GM10266 (cell line): ENCODE results near the gene KLHL15.

Experiments
- DNase-seq: peaks from one replicate; pipeline ENCODE4 v3.0.0; 2012; ENCODE audit errors: extremely low spot score
- TF ChIP-seq, protein P1 (sequence below): IDR thresholded peaks from 2 replicates; pipeline ENCODE4 v1.5.1; 2012; ENCODE audit warnings: mild to moderate bottlenecking, low read depth; ENCODE audit not compliant: control insufficient read depth, insufficient read depth; ENCODE audit errors: missing control alignments

KLHL15 gene

DNA sequence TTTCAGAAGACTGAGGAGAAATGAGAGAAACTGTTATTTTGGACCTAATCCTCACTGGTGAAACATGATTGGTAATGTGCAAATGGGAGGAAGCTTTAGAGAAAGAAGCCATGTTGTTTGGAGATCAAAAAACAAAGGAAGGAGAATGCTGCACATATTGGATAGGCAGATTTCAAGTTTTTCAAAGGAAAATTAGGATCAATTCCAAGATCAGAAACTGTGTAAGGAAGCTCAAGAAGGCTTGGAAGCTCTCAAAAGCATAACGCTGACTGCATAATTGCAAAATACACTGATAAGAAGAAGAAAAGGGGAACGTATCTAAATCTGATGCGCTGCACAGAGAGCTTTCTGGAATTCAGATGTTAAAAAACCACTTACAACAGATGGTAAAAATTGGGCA, 34.6 kb downstream of the KLHL15 start:
- DNase-seq = no peak
- TF ChIP-seq, protein P1, sequence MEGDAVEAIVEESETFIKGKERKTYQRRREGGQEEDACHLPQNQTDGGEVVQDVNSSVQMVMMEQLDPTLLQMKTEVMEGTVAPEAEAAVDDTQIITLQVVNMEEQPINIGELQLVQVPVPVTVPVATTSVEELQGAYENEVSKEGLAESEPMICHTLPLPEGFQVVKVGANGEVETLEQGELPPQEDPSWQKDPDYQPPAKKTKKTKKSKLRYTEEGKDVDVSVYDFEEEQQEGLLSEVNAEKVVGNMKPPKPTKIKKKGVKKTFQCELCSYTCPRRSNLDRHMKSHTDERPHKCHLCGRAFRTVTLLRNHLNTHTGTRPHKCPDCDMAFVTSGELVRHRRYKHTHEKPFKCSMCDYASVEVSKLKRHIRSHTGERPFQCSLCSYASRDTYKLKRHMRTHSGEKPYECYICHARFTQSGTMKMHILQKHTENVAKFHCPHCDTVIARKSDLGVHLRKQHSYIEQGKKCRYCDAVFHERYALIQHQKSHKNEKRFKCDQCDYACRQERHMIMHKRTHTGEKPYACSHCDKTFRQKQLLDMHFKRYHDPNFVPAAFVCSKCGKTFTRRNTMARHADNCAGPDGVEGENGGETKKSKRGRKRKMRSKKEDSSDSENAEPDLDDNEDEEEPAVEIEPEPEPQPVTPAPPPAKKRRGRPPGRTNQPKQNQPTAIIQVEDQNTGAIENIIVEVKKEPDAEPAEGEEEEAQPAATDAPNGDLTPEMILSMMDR = no peak

DNA sequence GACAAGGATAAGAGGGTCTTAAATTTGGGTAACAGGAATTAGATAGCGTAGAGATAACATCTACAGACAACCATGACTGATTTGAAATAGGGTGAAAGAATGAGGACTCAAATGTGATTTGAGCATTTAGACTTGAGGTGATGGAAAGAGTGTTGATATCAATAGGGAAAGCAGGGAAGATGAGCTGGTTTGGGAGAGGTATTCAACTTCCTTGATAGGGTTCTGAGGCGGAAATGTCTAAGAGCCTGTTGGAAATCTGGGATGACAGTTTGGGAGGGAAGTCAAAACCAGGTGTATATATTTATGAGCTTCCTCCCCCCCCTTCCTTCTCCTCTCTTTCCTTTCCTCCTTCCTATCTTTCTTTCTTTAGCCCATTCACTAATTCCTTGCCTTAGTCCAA, 36.5 kb downstream of the KLHL15 start:
- TF ChIP-seq, protein P1 = no peak
- no peak for DNase-seq

DNA sequence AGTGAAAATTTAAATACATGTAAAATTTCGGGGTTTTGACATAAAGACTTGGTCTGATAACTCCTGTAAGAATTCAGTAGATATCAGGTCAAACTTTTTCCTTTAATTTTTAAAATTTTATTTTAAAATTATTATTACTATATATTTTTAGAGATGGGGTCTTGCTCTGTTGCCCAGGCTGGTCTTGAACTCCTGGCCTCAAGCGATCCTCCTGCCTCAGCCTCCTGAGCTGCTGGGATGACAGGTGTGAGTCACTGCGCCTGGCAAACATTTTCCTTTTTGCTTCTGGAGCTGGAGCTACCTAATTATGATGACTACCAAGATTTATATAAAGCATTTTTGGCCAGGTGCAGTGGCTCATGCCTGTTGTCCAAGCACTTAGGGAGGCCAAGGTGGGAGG, 37.3 kb downstream of the KLHL15 start:
- no peak for DNase-seq
- TF ChIP-seq, protein P1 = no peak

DNA sequence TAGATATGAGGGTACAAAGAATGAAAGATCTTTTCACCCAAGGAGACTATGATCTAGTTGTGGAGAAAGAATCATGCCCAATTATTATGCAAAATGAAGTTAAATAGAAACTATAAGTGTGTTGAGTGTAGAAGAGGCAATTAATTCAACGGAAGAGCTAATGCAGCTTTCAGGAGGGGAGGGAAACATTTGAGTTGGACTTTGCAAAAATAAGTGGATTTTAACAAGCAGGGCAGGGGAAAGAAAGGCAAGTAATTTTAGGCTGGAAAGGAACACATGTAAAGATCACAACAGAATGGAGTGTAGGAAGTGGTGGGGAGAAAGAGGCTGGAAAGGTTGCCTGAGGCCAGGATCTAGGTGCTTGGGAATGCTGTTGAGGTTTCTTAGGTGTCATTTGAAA, 44.1 kb downstream of the KLHL15 start:
- TF ChIP-seq, protein P1 = no peak

DNA sequence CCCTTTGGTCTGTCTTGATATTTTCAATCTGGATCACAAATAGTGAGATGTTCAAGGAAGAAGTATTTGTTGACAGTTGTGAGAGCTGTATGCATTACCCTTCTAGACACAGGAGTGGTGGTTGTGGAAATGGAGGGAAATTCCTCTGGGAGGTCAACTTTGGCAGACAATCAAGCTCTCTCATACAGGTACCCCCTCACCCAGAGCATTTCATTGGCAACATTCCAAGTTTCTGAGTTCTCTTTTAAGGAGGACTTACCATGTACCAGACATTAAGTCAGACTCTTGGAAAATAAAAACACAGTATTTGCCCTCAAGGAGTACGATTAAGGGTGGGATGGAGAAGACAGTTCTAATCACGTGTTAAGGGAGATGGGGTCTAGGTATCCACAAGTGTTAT, 45.3 kb downstream of the KLHL15 start:
- no peak for DNase-seq
- TF ChIP-seq, protein P1 = no peak

More for the DNA sequence above, 44.1 kb downstream of the KLHL15 start:
- no peak for DNase-seq

DNA sequence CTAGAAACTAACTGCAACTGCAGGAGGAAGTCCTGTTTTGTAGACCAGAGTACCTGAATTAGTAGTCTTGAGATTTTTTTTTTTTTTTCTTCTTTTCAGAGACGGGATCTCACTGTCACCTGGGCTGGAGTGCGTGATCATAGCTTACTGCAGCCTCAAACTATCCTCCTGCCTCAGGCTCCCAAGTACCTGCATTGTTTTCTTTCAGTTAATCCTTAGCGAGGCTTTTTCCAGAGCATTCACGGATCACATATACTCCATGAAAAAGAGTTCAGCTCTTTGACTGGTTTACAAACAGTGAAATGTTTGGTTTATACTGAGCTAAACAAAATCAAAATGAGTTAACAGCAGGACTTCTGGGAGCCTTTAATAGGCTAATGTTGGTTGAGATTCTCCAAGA, 45.8 kb downstream of the KLHL15 start:
- TF ChIP-seq, protein P1 = no peak
- DNase-seq = no peak

DNA sequence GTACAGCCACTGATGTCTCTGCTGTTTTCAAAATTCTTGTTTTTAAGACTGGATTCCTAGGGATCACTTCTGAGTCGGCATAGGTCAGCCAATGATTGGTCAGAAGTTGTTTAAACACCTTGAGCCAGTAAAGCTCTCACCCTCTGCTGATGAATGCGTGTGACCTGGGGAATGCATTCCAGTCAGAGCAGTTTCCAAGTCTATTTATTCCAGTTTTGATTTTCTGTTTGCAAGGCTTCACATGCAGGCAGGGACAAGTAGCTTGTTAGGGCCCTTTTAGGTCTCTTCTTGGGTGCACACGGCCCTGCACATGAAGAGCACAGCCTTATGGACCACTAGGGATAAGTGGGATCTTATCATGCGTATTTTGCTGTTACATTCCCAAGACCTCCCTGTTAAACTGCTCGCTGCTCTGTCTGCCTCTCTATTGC, 47.0 kb downstream of the KLHL15 start:
- TF ChIP-seq, protein P1 = no peak
- DNase-seq = no peak
